HG03139 (cell line): ENCODE results near the gene FIGLA.
"Not testable (repeated sequence)": the region's sequence is repeated elsewhere in the genome, so short reads cannot be mapped to it uniquely, and the experiment has no call there.

Source experiments
- ATAC-seq: cut with Tn5 transposase; IDR thresholded peaks from one replicate; pipeline ENCODE4 v1.9.1; 2021; ENCODE audit not compliant: unreplicated experiment

FIGLA gene

DNA sequence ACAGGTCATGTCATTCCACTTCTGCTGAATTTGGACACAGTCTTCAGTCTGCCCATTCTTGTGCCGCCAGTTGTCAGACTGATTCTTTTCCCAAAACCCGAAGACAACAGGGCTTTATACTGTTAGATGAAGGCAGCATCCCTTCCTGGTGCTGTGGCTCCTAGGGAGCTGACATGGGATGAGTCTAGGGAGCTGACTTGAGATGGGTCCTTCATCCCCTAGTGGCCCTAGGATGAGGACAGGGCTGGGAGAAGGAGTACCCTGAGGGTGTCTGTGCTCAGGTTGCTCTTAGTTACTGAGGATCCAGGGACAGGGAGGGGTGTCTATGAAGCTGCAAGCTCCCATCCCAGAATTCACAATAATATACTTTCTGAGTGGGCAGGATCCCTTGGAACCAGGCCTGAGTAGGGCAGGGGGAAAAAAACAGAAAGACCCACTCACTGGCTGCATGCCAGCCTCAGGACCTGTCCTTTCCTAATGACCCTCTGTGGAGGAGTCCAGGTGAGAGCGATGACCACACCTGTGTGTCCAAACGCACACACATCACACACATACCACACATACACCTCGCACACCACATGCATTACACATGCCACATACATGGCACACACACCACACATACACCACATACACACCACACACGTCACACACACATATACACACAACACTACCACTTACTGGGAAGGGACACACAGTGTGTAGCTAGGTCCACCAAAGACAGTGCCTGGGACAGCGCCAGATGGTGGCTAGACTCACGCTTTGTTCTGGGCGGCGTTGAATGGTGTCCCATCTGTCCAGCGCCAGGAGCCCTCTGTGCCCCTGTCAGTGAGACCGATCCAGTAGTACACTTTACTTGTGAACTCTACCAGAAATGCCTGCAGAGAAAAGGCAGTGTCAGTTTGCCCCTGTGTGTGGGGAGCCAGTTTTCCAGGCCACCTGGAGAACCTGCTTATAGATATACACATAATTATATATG is 18.8 kb upstream of the FIGLA start:
- ATAC-seq = no peak

DNA sequence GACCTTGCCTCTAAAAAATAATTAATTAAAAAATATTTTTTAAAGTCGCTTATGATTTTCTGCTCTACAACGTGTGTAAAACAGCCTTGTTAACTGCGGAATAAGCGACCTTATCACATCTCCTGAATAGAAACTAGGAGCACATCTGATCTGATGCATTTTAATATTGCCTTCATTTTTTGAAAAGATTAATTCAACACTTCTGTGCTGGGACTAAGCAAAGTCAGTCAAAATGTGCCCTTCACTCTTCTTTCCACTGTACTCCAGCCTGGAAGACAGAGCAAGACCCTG is 17.3 kb upstream of the FIGLA start:
- ATAC-seq = no peak

DNA sequence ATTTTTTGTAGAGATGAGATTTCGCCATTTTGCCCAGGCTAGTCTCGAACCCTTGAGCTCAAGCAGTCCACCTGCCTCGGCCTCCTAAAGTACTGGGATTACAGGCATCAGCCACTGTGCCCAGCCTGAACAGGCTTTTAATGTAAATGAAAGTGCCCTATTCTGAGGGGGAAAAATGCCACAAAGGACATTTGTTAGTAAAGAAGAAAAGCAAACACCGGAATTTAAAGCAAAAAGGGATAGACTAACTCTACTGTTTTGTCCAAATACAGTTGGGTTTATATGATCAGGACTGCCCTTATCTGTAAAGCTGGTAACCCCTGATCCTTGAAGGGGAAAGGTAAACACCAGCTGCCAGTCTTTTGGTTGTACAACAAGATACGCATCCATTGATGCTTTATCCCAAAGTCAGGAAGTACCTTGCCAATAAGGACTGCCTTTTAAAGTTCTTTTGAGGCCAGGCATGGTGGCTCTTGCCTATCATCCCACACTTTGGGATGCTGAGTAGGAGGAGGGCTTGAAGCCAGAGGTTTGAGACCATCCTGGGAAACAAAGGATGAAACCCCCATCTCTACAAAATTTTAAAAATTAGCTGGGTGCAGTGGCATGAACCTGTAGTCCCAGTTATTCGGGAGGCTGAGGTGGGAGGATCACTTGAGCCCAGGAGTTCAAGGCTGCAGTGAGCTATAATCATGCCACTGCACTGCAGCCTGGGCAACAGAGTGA is 16.8 kb upstream of the FIGLA start:
- ATAC-seq = no peak

DNA sequence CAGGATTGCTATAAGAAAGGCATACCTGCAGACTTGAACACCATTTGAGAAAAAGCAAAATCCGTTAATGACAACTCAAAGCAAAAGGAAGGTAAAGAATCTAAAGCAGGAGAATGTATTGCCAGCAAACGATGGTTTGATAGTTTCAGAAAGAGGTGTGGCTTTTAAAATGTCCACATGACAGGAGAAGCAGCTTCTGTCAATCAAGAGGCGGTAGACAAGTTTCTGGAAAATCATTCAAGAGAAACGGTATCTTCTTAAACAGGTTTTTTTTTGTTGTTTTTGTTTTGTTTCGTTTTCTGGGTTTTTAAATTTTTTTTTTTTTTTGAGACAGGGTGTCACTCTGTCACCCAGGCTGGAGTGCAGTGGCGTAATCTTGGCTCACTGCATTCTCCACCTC is 16.2 kb upstream of the FIGLA start:
- no peak for ATAC-seq

DNA sequence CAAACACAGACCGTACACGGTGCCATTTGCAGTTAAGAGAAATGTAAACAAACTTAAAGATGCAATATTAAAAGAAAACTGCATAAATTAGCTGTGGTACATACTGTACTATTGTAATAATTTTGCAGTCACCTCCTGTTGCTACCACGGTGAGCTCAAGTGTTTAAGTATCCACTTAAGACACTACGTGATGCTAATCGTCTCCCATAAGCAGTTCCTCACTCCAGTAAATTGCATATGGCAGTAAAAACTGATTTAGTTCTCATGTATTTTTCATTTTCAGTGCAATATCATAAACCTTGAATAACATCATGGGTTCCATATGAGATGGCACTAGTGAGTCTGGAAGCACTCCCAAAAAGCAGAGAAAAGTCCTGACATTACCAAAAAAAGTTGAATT is 15.6 kb upstream of the FIGLA start:
- no peak for ATAC-seq

DNA sequence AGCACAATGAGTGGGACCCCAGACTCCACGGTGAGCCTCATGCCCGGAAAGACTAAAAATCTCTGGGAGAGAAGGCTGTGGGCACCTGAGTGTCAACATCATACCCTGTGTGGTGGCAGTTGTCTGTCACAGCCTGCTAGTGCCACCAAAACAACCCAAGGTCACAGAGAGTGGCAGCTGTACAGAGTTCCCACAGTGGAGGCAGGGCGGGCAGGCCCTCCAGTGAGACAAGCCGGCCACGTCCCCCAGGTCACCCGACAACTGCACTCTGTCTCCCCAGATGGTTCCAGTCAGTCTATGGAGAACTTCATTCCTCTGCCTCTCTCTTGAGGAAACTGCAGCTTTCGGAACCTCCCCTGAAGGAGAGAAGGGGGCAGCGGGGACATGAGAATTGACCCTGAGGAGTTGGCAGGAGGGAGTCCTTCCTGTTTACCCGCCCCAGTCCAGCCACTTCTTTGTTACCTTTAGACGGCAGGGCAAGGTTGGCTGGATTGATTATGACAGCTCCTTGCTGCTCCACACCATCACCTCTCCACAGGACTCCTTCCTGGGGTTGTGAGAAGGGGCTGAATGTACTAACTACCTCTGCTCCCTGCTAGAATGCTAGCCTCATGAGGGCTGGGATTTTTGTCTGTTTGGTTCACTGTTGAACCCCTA is 11.3 kb upstream of the FIGLA start:
- no peak for ATAC-seq

DNA sequence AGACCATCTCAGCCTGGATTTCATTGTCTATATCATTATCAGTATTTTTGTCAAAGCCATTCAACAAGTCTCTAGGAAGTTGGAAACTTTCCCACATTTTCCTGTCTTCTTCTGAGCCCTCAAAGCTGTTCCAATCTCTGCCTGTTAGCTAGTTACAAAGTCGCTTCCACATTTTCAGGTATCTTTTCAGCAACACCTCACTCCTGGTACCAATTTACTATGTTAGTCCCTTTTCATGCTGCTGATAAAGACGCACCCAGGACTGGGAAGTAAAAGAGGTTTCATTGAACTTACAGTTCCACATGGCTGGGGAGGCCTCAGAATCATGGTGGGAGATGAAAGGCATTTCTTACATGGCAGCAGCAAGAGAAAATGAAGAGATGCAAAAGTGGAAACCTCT is 9.3 kb upstream of the FIGLA start:
- ATAC-seq = no peak

DNA sequence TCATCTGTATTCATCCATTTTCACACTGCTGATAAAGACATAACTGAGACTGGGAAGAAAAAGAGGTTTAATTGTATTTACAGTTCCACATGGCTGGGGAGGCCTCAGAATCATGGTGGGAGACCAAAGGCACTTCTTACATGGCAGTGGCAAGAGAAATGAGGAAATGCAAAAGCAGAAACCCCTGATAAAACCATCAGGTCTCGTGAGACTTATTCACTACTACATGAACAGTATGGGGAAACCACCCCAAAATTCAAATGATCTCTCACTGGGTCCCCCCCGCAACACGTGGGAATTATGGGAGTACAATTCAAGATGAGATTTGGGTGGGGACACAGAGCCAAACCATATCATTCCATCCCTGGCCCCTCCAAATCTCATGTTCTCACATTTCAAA is 7.6 kb upstream of the FIGLA start:
- not testable (repeated sequence) for ATAC-seq

DNA sequence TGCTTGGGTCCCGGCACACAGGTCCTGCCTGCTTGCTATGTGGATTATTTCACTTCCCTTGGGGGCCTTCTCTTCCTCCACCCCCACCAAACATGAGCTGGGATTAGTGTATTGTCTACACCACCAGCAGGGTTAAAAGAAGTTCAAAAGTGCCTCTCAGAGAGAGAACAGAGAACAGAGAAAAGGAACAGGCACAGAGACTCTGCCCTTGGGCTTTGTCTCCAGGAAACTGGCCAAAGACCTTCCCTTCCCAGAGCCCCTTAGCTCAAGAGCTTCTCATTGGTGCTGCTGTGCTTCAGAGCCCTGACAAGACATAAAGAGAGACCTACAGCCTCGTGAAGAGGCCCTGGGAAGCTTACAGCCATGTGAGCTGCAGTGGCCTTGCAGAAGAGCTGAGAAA is 7.1 kb upstream of the FIGLA start:
- ATAC-seq = no peak

DNA sequence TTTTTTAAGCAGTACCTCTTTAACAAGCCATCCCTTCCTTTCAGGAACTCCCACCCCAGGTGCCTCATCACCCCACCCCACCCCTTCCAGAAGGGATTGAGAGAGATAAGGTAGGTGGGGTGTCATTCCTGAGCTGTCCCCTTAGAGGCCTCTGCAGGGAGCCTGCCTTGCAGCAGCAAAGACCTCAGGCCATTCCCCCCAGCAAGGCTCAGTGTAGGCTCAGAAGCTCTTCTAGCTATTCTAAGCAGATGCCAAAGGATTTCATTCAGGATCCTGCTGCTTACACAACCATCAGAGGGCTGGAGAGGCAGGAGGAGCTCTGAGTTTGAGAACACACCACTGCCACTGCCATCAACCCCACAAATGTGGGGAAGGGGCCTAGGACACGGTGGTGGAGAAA is 5.8 kb upstream of the FIGLA start:
- no peak for ATAC-seq

DNA sequence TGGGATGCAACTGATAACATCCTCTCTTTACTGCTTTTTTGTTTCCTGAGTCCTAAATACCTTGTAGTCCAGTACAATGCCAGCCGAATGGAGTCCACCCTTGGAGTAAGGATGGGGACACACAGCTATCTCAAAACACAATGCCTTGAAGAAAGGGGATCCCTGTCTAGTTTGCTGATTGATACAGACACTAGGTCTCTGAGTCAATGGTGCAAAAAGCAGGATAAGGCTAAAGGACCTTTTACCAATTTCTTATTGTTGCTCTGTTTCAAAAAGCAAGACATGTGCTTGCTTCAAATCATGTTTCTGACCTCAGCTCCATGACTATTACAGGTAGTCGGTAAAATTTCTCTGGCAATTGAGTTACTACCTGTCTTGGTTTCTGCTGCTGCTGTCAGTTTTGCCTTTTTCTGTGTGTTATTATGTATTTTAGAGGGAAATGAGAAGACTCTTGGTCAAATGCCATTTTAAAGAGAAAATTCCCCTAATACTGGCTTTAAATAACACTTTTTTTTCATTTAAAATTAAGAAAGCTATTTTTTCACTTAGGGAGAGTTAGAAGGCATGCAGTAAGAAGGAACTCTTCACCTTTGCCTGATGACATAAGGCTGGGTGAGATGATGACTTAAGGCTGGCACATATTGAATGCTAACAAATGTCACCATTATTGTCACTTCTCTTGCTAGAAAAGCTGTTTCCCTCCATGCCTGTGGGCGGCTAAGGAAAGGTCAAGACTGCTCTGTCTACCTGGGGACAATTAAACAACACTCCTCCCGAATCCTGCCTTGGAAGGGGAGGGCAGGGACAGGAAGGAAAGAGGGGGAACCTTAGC is 4.9 kb upstream of the FIGLA start:
- ATAC-seq = no peak

DNA sequence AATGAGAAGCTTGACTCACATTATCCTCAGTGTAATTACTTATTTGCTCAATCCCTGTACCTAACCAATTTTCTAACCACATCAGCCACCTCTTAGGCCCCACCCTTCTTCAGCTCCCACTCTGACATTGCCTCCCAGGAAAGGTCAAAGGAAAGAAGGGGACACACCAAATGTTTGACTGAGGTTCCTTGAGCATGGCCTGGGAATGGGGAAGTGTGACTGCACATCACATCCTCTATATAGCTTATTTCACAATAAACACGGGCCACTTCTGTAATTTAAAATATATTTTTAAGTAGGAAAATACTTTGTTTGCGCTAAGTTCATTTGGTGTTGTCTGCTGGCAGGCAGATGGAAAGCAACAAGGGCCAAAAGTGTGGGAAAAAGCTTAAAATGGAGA is 3.0 kb upstream of the FIGLA start:
- no peak for ATAC-seq

DNA sequence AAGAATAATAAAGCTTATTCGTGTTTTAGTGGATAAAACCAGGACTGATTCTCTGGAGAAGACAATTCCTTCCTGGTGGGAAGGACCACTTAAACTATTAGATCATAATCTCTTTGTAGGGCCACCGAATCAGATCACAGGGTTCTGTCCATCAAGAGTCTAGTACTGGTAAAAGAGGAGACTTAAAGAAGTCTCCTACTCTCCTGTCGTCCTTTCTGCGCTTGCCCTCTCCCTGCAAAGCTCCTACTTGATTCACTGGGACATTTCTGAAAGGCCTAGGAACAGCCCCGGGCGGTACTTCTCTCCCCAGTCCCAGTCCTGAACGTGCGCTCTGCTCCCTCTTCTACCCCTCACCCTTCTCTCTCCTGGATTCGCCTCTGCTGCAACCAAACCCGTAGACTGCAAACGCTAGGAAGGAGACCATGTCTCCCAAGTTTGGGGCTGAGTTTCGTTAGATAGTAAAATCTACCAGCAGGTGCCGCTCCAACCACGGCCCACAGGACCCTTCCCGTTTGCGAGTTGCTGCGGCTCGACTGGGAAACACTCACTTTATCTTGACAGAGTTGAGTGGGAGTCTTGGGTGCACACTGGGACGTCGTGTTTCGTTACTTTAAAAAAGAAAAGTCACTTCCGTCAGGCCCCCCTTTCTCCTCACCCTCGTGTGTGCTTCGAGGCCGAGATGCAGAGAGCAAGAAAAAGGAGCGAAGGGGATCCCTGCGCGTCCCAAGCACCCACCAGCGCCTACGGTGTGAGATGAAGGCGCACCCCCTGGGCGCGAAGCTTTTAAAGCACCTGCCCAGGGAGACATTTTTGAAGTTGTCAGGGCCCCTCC is 923 bp downstream of the FIGLA start:
- no peak for ATAC-seq

DNA sequence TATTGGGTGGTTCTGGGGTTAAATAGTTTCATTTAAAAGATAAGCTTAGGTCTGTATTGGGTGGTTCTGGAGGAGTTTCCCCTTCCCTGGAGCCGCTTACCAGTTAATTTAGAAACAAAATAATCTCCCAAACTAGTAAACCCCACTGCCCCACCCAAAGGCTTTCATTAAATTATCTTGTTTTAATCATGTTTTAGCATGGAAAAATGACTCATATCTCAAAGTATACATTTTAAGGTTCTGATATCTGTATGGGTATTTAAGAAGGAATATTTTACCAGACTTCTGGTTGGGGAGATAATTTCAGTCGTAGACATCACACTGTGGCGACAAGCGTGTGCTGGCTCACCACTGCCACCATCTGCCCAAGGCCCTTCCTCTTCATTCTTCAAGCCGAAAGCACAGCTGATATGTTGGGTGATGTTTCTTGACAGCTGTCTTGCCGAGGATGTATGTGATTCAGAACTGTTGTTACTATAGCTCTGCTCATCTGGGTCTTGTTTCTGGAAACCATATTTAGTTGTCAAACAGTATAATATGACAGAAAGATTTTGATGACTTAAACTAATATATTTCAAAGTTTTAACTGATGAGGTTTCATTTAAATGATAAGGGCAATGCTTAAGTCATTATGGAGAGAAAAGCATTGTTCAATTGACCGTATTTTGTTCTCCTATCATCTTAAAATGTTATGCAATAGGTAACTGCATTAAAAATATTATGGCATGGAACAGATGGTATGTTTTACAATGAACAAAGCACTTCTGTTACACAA is 5.1 kb downstream of the FIGLA start:
- ATAC-seq = no peak

DNA sequence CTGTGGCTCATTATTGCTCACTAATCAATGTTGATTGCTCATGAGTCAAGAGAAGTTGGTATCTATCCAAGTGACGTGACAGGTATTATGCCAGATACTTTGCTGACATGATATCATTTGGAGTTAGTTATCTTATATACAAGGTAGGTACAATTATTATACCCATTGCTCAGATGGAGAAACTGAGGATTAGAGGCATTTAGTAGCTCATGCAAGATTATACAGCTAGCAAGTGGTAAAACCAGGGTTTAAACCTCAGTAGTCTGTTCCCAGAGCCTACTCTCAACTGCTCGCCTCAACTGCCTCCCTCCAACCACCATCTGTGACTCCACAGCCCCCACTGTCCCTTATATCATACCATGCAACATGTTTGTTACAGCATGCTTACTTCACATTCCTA is 6.1 kb downstream of the FIGLA start:
- ATAC-seq = no peak

DNA sequence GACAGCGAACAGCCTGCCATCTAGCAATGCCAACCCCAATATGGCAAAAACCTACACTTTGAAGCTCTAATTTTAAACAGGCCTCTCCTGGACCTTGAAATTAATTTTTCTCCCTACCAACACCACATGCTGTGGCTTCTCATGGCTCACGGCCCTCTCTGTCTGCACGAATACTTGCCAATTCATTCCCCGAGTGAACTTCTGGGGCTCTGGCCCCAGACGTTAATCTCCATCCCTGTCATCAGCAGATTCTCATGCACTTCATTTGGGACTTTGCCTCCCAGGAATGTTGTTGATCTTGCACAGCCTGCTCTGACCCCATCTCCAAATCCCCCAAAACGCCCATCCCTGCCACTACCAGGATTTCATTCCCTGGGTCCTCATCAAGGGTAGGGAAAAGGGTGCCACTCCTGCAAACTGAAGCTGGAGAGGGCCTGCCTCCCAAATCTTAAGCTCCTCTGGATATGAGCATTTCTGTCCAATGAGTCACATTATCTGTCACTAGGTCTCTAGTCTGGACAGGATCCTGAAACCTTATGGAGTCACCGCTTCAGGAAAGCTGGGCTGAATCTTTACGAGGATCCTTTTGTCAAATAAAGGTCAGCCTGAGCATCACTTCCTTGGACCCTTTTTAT is 10.4 kb downstream of the FIGLA start:
- ATAC-seq = no peak

DNA sequence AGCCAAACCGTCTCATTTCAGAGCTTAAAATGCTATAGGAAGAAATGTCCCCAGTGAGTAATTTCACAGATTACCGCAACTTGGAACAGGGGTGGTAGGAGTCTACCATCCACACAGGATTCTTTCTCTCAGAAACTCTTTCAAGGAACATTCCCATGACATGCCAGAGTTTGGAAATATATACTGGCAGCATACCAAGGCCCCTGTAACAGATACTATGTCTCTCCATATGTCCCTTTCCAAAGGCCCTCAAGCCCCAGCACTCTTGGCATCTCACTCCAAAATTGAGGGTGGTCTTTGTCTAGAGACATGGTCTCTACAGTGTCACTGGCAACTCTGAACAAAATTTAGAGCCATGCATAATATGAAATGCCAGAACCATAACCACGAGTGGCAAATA is 11.0 kb downstream of the FIGLA start:
- ATAC-seq = no peak

DNA sequence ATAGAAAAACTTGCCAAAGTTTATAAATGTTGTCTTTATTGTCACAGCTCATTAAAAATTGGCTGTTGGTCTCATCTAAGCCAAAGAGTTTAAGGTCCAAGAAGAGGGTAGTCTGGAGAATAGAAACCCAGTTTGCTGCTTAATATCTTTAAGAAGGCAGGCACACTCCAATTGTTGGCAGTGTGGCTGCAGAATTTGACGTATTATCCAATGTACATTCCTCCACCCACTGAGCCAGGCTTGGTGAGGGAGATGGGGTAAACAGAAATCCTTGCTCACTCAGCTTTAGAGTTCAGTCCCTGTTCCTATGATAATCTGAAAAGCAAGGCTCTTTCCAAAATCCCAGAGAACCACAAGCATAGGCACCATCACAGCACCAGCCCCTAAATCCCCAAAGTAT is 11.8 kb downstream of the FIGLA start:
- ATAC-seq = no peak

DNA sequence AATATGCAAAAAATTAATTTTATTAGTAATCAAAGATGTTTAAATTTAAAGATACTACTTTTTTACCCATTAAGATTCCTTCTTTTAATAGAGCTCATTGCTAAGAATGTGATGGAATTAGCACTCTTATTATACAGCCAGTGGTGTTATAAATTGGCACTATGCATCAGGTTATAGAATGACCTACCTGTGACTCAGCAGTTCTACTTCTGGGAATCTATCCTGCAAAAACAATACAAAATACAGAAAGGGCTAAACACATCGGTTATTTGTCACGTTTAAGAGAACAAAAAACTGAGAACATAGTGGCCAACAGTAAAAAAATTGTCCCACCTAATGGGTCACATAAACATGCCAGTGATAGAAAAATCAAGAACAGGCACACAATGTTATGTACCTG is 13.0 kb downstream of the FIGLA start:
- ATAC-seq = no peak
